ENCODE data around the gene HYAL2.

Gene HYAL2

DNA sequence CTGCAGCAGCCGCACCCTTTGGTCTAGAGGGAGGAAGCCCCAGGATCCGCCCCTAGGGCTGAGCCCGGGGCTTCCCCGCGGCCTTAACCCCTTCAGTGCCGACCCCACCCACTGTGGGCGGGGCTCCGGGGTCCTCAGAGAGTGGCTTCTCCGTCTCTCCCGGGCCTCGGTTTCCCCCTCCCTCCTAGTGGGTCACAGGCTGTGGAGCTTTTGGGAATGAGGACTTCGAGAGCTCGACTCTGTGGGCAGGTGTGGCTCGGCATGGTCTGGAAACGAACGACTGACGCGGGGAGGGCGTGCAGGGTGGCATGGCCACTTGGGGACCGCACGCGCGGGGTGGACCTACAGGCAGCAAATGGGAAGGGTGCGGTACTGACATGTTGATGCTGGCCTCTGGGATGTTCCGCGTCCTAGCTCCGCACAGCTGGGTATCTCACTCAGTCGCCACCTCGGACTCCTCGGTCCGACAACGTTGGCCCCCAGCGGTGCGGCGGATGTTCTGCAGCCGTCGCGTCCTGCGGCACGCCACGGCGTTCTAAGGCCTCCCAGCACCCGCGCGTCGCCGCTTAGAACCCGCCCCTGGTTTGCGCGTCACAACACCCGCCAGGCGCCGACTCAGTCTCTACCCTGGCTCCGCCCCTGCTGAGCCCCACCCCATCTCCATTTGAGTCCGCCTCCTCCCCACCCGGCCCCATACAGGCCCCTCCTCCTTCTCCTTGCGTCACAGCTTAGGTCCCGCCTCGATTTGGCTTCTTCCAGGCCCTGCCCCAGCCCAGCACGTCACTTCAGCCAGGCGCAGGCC, 23.5 kb downstream of the HYAL2 start, which contains the start of the genes HYAL3 and NAA80 (continued):
- TF ChIP-seq, protein P1, sequence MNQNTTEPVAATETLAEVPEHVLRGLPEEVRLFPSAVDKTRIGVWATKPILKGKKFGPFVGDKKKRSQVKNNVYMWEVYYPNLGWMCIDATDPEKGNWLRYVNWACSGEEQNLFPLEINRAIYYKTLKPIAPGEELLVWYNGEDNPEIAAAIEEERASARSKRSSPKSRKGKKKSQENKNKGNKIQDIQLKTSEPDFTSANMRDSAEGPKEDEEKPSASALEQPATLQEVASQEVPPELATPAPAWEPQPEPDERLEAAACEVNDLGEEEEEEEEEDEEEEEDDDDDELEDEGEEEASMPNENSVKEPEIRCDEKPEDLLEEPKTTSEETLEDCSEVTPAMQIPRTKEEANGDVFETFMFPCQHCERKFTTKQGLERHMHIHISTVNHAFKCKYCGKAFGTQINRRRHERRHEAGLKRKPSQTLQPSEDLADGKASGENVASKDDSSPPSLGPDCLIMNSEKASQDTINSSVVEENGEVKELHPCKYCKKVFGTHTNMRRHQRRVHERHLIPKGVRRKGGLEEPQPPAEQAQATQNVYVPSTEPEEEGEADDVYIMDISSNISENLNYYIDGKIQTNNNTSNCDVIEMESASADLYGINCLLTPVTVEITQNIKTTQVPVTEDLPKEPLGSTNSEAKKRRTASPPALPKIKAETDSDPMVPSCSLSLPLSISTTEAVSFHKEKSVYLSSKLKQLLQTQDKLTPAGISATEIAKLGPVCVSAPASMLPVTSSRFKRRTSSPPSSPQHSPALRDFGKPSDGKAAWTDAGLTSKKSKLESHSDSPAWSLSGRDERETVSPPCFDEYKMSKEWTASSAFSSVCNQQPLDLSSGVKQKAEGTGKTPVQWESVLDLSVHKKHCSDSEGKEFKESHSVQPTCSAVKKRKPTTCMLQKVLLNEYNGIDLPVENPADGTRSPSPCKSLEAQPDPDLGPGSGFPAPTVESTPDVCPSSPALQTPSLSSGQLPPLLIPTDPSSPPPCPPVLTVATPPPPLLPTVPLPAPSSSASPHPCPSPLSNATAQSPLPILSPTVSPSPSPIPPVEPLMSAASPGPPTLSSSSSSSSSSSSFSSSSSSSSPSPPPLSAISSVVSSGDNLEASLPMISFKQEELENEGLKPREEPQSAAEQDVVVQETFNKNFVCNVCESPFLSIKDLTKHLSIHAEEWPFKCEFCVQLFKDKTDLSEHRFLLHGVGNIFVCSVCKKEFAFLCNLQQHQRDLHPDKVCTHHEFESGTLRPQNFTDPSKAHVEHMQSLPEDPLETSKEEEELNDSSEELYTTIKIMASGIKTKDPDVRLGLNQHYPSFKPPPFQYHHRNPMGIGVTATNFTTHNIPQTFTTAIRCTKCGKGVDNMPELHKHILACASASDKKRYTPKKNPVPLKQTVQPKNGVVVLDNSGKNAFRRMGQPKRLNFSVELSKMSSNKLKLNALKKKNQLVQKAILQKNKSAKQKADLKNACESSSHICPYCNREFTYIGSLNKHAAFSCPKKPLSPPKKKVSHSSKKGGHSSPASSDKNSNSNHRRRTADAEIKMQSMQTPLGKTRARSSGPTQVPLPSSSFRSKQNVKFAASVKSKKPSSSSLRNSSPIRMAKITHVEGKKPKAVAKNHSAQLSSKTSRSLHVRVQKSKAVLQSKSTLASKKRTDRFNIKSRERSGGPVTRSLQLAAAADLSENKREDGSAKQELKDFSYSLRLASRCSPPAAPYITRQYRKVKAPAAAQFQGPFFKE (tag by site-specific recombination; IDR thresholded peaks at IDR 0.05; ENCODE audit: borderline replicate concordance), result no peak
- TF ChIP-seq ZNF423 (tag by site-specific recombination; IDR thresholded peaks at IDR 0.05) (peak; percentile 62; the same call in 1 of the 2 replicates), ZFP3 (tag by site-specific recombination; IDR thresholded peaks at IDR 0.05; ENCODE audit: low read depth) (no peak), ZNF266 (tag by site-specific recombination; IDR thresholded peaks at IDR 0.05; ENCODE audit: low read depth) (no peak), ZNF837 (tag by site-specific recombination; IDR thresholded peaks at IDR 0.05) (no peak), ZNF140 (tag by site-specific recombination; IDR thresholded peaks at IDR 0.05) (no peak), ZNF624 (tag by site-specific recombination; IDR thresholded peaks at IDR 0.05) (no peak), ZXDB (tag by site-specific recombination; IDR thresholded peaks at IDR 0.05) (peak; percentile 81), ZNF658 (tag by site-specific recombination; IDR thresholded peaks at IDR 0.05) (no peak), ZNF670 (tag by site-specific recombination; IDR thresholded peaks at IDR 0.05; ENCODE audit: low read depth) (no peak), ZNF529 (tag by site-specific recombination; IDR thresholded peaks at IDR 0.05; ENCODE audit: insufficient replicate concordance) (no peak), ZNF175 (tag by site-specific recombination; IDR thresholded peaks at IDR 0.05) (no peak), ZNF335 (tag by site-specific recombination; conservative IDR thresholded peaks at IDR 0.05) (peak; percentile 96), ZNF777 (tag by site-specific recombination; IDR thresholded peaks at IDR 0.05; ENCODE audit: borderline replicate concordance) (peak; percentile 36; the same call in 1 of the 2 replicates), ZNF48 (tag by site-specific recombination; IDR thresholded peaks at IDR 0.05) (no peak), ZNF416 (tag by site-specific recombination; IDR thresholded peaks at IDR 0.05) (no peak), ZNF138 (tag by site-specific recombination; IDR thresholded peaks at IDR 0.05; ENCODE audit: borderline replicate concordance) (no peak), ZNF302 (tag by site-specific recombination; IDR thresholded peaks at IDR 0.05; ENCODE audit: low read depth) (no peak), MZF1 (tag by site-specific recombination; IDR thresholded peaks at IDR 0.05; ENCODE audit: borderline replicate concordance) (no peak), ZNF791 (tag by site-specific recombination; IDR thresholded peaks at IDR 0.05) (no peak), ZNF596 (tag by site-specific recombination; IDR thresholded peaks at IDR 0.05) (no peak), ZNF221 (tag by site-specific recombination; IDR thresholded peaks at IDR 0.05; ENCODE audit: borderline replicate concordance) (no peak), MEIS1 (CRISPR knock-in tag; IDR thresholded peaks at IDR 0.05; ENCODE audit: borderline replicate concordance) (no peak), ZNF354C (tag by site-specific recombination; IDR thresholded peaks at IDR 0.05; ENCODE audit: borderline replicate concordance, low read depth) (no peak), ZNF311 (tag by site-specific recombination; IDR thresholded peaks at IDR 0.05; ENCODE audit: borderline replicate concordance) (no peak), SP7 (tag by site-specific recombination; IDR thresholded peaks at IDR 0.05) (peak; percentile 62)
- TF ChIP-seq, protein P2, sequence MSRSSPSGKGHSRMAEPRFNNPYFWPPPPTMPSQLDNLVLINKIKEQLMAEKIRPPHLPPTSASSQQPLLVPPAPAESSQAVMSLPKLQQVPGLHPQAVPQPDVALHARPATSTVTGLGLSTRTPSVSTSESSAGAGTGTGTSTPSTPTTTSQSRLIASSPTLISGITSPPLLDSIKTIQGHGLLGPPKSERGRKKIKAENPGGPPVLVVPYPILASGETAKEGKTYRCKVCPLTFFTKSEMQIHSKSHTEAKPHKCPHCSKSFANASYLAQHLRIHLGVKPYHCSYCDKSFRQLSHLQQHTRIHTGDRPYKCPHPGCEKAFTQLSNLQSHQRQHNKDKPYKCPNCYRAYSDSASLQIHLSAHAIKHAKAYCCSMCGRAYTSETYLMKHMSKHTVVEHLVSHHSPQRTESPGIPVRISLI (tag by site-specific recombination; IDR thresholded peaks at IDR 0.05), result no peak
- TF ChIP-seq, protein P3, sequence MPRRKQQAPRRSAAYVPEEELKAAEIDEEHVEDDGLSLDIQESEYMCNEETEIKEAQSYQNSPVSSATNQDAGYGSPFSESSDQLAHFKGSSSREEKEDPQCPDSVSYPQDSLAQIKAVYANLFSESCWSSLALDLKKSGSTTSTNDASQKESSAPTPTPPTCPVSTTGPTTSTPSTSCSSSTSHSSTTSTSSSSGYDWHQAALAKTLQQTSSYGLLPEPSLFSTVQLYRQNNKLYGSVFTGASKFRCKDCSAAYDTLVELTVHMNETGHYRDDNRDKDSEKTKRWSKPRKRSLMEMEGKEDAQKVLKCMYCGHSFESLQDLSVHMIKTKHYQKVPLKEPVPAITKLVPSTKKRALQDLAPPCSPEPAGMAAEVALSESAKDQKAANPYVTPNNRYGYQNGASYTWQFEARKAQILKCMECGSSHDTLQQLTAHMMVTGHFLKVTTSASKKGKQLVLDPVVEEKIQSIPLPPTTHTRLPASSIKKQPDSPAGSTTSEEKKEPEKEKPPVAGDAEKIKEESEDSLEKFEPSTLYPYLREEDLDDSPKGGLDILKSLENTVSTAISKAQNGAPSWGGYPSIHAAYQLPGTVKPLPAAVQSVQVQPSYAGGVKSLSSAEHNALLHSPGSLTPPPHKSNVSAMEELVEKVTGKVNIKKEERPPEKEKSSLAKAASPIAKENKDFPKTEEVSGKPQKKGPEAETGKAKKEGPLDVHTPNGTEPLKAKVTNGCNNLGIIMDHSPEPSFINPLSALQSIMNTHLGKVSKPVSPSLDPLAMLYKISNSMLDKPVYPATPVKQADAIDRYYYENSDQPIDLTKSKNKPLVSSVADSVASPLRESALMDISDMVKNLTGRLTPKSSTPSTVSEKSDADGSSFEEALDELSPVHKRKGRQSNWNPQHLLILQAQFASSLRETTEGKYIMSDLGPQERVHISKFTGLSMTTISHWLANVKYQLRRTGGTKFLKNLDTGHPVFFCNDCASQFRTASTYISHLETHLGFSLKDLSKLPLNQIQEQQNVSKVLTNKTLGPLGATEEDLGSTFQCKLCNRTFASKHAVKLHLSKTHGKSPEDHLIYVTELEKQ (tag by site-specific recombination; IDR thresholded peaks at IDR 0.05; ENCODE audit: borderline replicate concordance), result peak; percentile 52; the same call in 1 of the 2 replicates
- TF ChIP-seq, protein P4, sequence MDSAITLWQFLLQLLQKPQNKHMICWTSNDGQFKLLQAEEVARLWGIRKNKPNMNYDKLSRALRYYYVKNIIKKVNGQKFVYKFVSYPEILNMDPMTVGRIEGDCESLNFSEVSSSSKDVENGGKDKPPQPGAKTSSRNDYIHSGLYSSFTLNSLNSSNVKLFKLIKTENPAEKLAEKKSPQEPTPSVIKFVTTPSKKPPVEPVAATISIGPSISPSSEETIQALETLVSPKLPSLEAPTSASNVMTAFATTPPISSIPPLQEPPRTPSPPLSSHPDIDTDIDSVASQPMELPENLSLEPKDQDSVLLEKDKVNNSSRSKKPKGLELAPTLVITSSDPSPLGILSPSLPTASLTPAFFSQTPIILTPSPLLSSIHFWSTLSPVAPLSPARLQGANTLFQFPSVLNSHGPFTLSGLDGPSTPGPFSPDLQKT (IDR thresholded peaks at IDR 0.05; ENCODE audit: borderline replicate concordance, low read depth, low read length), result no peak
